ENCODE results near the gene MRPS14. TPM values are rescaled to one million over a fixed set of nuclear protein-coding genes. Genes with fewer than 3 reads are reported as not detected.

Gene MRPS14
- total RNA-seq, 1 experiment from 2014 or later = 38.1 TPM

DNA sequence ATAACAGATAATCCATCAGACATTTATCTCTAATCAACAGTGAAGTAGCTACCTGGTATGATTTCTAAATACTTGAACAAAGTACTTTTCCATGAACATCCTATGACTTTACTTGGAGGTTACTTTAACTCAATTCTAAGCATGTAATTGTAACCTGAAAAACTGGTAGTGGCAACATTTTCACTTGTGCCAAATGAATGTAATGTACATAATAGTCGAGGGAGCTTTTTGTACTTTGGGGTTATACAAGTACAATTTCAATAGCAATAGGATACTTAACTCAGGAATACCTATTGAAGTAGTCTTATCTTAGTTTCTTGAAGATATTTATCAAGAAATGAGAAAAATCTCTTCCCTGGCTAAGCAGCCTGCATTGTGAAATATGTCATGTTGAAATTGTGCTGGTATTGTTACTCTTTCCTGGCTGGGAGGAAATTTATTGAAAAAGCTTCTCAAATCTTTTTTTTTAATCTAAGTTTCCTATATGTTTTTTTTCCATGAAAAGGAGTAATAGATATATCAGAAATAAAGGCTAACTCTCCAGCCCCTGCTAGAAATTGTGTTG is 57.1 kb downstream of the MRPS14 start:
- peaks cover 33% of the 10 kb centered on the region for H3K4me1 ChIP-seq
- H3K36me3 Mint-ChIP-seq (ENCODE audit: insufficient read depth, unreplicated experiment) = no peaks in the 10 kb centered on the region
- intact Hi-C loops (cut with micrococcal nuclease; ENCODE audit: unreplicated experiment) = no loop called here
- no peak overlapping the region for H3K4me3 ChIP-seq (ENCODE audit: low read depth, low read length)
- no peaks in the 10 kb centered on the region for H3K27me3 ChIP-seq (replicated peaks; ENCODE audit: control insufficient read depth, insufficient read depth, low read length)
- no peak overlapping the region for H3K4me3 Mint-ChIP-seq (ENCODE audit: unreplicated experiment)
- H3K27me3 Mint-ChIP-seq (ENCODE audit: insufficient read depth, unreplicated experiment) = no peaks in the 10 kb centered on the region
- H3K9me3 ChIP-seq = no peaks in the 10 kb centered on the region
- peak in 1 of 2 experiments; percentile 34 for DNase-seq
- no TSS peak for BruUV-seq (replicated peaks)
- peaks cover 23% of the 10 kb centered on the region for H3K4me1 Mint-ChIP-seq (ENCODE audit: low read depth, unreplicated experiment)
- no peak overlapping the region for H3K27ac Mint-ChIP-seq (ENCODE audit: unreplicated experiment)
- ChIA-PET CTCF (interaction anchor here (1.1 to 1.6 kb wide), 2 partner anchors 12 to 23 kb away, joined by 3 to 4 read pairs; no protein-coding TSS in a partner anchor), POLR2A (no interaction called here)
- no peaks in the 10 kb centered on the region for H3K9me3 Mint-ChIP-seq (ENCODE audit: unreplicated experiment)
- TF ChIP-seq, protein P1, sequence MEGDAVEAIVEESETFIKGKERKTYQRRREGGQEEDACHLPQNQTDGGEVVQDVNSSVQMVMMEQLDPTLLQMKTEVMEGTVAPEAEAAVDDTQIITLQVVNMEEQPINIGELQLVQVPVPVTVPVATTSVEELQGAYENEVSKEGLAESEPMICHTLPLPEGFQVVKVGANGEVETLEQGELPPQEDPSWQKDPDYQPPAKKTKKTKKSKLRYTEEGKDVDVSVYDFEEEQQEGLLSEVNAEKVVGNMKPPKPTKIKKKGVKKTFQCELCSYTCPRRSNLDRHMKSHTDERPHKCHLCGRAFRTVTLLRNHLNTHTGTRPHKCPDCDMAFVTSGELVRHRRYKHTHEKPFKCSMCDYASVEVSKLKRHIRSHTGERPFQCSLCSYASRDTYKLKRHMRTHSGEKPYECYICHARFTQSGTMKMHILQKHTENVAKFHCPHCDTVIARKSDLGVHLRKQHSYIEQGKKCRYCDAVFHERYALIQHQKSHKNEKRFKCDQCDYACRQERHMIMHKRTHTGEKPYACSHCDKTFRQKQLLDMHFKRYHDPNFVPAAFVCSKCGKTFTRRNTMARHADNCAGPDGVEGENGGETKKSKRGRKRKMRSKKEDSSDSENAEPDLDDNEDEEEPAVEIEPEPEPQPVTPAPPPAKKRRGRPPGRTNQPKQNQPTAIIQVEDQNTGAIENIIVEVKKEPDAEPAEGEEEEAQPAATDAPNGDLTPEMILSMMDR (IDR thresholded peaks at IDR 0.05; ENCODE audit: insufficient read depth in 1 of 2, low read depth in 1 of 2, low read length in 1 of 2, severe bottlenecking in 1 of 2, unreplicated experiment in 1 of 2) = no peak
- H3K36me3 ChIP-seq (ENCODE audit: control insufficient read depth, insufficient read depth, low read length) = no peaks in the 10 kb centered on the region

DNA sequence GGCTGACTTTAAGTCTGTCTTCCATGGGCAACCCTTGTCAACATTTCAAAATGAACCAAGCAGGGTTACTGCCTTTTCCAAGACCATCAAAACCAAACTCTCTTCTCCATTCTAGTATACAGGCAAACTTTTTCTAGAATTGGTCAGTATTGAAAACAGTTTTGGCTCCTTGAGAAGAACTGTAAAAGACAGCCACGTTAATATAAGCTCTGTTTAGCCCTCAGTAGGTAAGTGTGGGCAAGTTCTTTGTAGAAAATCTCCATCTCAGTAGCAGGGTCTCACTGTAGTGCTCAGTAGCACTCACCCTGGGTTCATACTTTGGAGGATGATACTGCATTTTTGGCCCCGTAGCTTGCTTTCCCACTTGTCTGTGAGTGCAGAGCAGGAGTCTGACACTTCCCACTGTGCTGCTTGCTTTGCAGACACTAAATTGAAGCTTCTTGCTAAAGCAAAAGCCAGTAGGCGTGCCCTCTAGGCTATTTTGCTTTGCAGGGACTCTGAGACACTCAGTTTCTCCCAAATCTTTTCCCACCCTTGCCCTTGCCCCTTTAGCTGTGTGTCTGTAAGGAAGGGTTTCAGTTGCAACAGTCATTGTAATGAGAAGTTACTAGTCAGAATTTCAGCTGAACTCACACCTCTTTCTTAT is 57.7 kb downstream of the MRPS14 start:
- CTCF ChIA-PET = interaction anchor here (1.1 to 1.6 kb wide), 2 partner anchors 11 to 23 kb away, joined by 3 to 4 read pairs; no protein-coding TSS in a partner anchor
- Mint-ChIP-seq H3K4me1 (ENCODE audit: low read depth, unreplicated experiment) (peaks cover 23% of the 10 kb centered on the region), H3K27me3 (ENCODE audit: insufficient read depth, unreplicated experiment) (no peaks in the 10 kb centered on the region), H3K36me3 (ENCODE audit: insufficient read depth, unreplicated experiment) (no peaks in the 10 kb centered on the region), H3K9me3 (ENCODE audit: unreplicated experiment) (no peaks in the 10 kb centered on the region), H3K27ac (ENCODE audit: unreplicated experiment) (no peak overlapping the region), H3K4me3 (ENCODE audit: unreplicated experiment) (no peak overlapping the region)
- POLR2A ChIA-PET = no interaction called here
- no peaks in the 10 kb centered on the region for H3K27me3 ChIP-seq (replicated peaks; ENCODE audit: control insufficient read depth, insufficient read depth, low read length)
- H3K4me1 ChIP-seq = peaks cover 33% of the 10 kb centered on the region
- no TSS peak for BruUV-seq (replicated peaks)
- TF ChIP-seq, protein P1 (IDR thresholded peaks at IDR 0.05; ENCODE audit: insufficient read depth in 1 of 2, low read depth in 1 of 2, low read length in 1 of 2, severe bottlenecking in 1 of 2, unreplicated experiment in 1 of 2) = no peak
- no peak overlapping the region for H3K4me3 ChIP-seq (ENCODE audit: low read depth, low read length)
- DNase-seq = no peak
- intact Hi-C loops (cut with micrococcal nuclease; ENCODE audit: unreplicated experiment) = no loop called here
- H3K36me3 ChIP-seq (ENCODE audit: control insufficient read depth, insufficient read depth, low read length) = no peaks in the 10 kb centered on the region
- H3K9me3 ChIP-seq = no peaks in the 10 kb centered on the region

DNA sequence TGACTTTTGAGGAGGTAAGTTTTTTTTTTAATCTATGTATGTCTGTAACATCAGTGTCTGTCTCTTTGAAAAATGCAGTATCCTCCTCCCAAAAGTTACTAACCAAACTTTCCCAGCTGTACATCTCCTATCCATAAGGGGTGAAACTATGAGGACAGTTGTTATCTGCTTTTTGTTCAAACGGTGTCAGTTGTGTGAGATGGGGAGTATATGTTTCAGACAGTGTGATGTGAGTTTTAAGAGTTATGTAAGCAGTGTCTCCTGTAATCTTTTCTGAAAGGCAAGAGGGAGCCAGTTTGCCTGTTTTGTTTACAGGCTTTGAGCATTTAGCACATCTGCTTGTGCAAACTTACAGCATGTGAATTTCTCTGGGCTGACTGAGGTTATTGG is 58.3 kb downstream of the MRPS14 start:
- Histone ChIP-seq H3K36me3 (ENCODE audit: control insufficient read depth, insufficient read depth, low read length) (no peaks in the 10 kb centered on the region), H3K4me1 (peaks cover 33% of the 10 kb centered on the region), H3K4me3 (ENCODE audit: low read depth, low read length) (no peak overlapping the region), H3K27me3 (replicated peaks; ENCODE audit: control insufficient read depth, insufficient read depth, low read length) (no peaks in the 10 kb centered on the region), H3K9me3 (no peaks in the 10 kb centered on the region)
- Mint-ChIP-seq H3K27ac (ENCODE audit: unreplicated experiment) (no peak overlapping the region), H3K4me3 (ENCODE audit: unreplicated experiment) (no peak overlapping the region), H3K27me3 (ENCODE audit: insufficient read depth, unreplicated experiment) (no peaks in the 10 kb centered on the region), H3K36me3 (ENCODE audit: insufficient read depth, unreplicated experiment) (no peaks in the 10 kb centered on the region), H3K4me1 (ENCODE audit: low read depth, unreplicated experiment) (peaks cover 23% of the 10 kb centered on the region), H3K9me3 (ENCODE audit: unreplicated experiment) (no peaks in the 10 kb centered on the region)
- intact Hi-C loops (cut with micrococcal nuclease; ENCODE audit: unreplicated experiment) = no loop called here
- CTCF ChIA-PET = interaction anchor here (1.1 kb wide), 1 partner anchor 22 kb away, joined by 3 read pairs; no protein-coding TSS in a partner anchor
- TF ChIP-seq, protein P1 (IDR thresholded peaks at IDR 0.05; ENCODE audit: insufficient read depth in 1 of 2, low read depth in 1 of 2, low read length in 1 of 2, severe bottlenecking in 1 of 2, unreplicated experiment in 1 of 2) = no peak
- BruUV-seq (replicated peaks) = no TSS peak
- POLR2A ChIA-PET = no interaction called here
- DNase-seq = no peak

Data from Caco-2 (cell line).